Measurements from ENCODE around the gene KRTAP12-2.
"Not testable (repeated sequence)": the region's sequence is repeated elsewhere in the genome, so short reads cannot be mapped to it uniquely, and the experiment has no call there.

Gene KRTAP12-2

DNA sequence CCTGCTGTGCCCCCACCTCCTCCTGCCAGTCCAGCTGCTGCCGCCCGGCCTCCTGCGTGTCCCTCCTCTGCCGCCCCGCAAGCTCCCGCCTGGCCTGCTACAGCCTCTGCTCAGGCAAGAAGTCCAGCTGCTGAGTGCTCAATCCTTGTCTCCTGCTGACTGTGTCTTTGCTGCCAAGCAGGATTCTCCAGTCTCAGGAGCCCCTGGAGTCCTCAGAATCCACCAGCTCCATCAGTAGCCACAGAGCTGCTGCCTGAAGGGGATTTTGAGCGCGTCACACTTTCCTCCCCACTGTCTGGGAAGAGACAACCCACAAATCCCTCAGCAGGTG lies 19.5 kb downstream of the KRTAP12-2 start:
- TF ChIP-seq, protein P1, sequence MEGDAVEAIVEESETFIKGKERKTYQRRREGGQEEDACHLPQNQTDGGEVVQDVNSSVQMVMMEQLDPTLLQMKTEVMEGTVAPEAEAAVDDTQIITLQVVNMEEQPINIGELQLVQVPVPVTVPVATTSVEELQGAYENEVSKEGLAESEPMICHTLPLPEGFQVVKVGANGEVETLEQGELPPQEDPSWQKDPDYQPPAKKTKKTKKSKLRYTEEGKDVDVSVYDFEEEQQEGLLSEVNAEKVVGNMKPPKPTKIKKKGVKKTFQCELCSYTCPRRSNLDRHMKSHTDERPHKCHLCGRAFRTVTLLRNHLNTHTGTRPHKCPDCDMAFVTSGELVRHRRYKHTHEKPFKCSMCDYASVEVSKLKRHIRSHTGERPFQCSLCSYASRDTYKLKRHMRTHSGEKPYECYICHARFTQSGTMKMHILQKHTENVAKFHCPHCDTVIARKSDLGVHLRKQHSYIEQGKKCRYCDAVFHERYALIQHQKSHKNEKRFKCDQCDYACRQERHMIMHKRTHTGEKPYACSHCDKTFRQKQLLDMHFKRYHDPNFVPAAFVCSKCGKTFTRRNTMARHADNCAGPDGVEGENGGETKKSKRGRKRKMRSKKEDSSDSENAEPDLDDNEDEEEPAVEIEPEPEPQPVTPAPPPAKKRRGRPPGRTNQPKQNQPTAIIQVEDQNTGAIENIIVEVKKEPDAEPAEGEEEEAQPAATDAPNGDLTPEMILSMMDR (IDR thresholded peaks at IDR 0.05; ENCODE audit: low read length) = no peak
- TF ChIP-seq EZH2phosphoT487 (IDR thresholded peaks at IDR 0.05; ENCODE audit: low read length) = no peak
- TF ChIP-seq EZH2 (optimal IDR thresholded peaks at IDR 0.05; ENCODE audit: low read depth, low read length) = no peak
- DNase-seq = no peak

DNA sequence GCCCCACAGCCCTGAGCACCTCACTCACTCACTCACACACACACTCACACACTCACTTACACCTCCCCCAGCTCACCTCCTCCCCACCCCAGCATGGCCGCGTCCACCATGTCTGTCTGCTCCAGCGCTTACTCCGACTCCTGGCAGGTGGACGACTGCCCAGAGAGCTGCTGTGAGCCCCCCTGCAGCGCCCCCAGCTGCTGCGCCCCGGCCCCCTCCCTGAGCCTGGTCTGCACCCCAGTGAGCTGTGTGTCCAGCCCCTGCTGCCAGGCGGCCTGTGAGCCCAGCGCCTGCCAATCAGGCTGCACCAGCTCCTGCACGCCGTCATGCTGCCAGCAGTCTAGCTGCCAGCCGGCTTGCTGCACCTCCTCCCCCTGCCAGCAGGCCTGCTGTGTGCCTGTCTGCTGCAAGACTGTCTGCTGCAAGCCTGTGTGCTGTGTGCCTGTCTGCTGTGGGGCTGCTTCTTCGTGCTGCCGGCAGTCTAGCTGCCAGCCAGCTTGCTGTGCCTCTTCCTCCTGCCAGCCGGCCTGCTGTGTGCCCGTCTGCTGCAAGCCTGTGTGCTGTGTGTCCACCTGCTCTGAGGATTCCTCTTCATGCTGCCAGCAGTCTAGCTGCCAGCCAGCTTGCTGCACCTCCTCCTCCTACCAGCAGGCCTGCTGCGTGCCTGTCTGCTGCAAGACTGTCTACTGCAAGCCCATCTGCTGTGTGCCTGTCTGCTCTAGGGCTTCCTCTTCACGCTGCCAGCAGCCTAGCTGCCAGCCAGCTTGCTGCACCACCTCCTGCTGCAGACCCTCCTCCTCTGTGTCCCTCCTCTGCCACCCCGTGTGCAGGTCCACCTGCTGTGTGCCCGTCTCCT lies 20.1 kb downstream of the KRTAP12-2 start, which contains the start of gene KRTAP10-11:
Gene KRTAP10-11, plus strand, starts transcription at position 49 of the 856 bp plus-strand sequence. Its CDS starts 45 bp downstream, at position 94.
- H3K27me3 ChIP-seq (replicated peaks; ENCODE audit: insufficient read depth, low read length) = peaks cover 95% of the 10 kb centered on the region
- H3K9me3 ChIP-seq (replicated peaks; ENCODE audit: insufficient read depth, low read length); H3K36me3 ChIP-seq (replicated peaks; ENCODE audit: insufficient read depth, low read length); H3K4me2 ChIP-seq (ENCODE audit: low read depth, low read length); H4K20me1 ChIP-seq (ENCODE audit: insufficient read depth, low read length); H3K9ac ChIP-seq (ENCODE audit: low read length); H3F3A ChIP-seq (ENCODE audit: insufficient read depth, low read length); H3K9me2 ChIP-seq (replicated peaks; ENCODE audit: insufficient read depth, low read length); H3K4me1 ChIP-seq (ENCODE audit: low read length); H3K4me3 ChIP-seq (ENCODE audit: low read length); H3K79me2 ChIP-seq (ENCODE audit: low read length); H2AFZ ChIP-seq (ENCODE audit: low read length); H3K27ac ChIP-seq (ENCODE audit: low read length); DNase-seq: not testable (repeated sequence)

More for the DNA sequence above, 19.5 kb downstream of the KRTAP12-2 start:
- Histone ChIP-seq H3K27me3 (replicated peaks; ENCODE audit: insufficient read depth, low read length) (peaks cover 93% of the 10 kb centered on the region), H3K4me3 (ENCODE audit: low read length) (no peak overlapping the region), H3K9ac (ENCODE audit: low read length) (no peak overlapping the region), H3K4me2 (ENCODE audit: low read depth, low read length) (no peak overlapping the region), H2AFZ (ENCODE audit: low read length) (no peak overlapping the region), H3K36me3 (replicated peaks; ENCODE audit: insufficient read depth, low read length) (no peaks in the 10 kb centered on the region), H3K9me3 (replicated peaks; ENCODE audit: insufficient read depth, low read length) (no peaks in the 10 kb centered on the region; the same call in 1 of the 2 replicates), H3F3A (ENCODE audit: insufficient read depth, low read length) (no peaks in the 10 kb centered on the region), H3K27ac (ENCODE audit: low read length) (no peak overlapping the region), H3K79me2 (ENCODE audit: low read length) (no peaks in the 10 kb centered on the region), H4K20me1 (ENCODE audit: insufficient read depth, low read length) (no peaks in the 10 kb centered on the region), H3K9me2 (replicated peaks; ENCODE audit: insufficient read depth, low read length) (no peaks in the 10 kb centered on the region), H3K4me1 (ENCODE audit: low read length) (no peaks in the 10 kb centered on the region)

DNA sequence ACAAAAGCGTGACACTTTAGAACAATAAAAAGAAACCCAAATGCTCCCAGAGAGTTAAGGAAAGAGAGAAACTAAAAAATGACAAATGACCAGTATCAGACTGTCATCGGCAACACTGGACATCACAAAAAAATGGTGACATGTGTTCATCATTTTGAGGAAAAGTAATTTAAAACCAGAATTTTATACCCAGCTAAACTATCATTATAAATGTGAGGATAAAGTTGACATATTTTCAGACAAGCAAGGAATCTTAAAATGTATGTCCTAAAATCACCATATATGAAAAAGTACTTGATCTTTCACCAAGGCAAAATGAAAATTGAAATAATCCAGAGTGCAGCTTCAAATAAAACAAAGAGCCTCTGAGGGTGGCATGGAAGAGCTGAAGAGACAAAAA lies 21.8 kb downstream of the KRTAP12-2 start:
- H3K27ac ChIP-seq (ENCODE audit: low read length) = no peak overlapping the region
- H3K27me3 ChIP-seq (replicated peaks; ENCODE audit: insufficient read depth, low read length) = peaks cover 95% of the 10 kb centered on the region
- no peaks in the 10 kb centered on the region for H3K79me2 ChIP-seq (ENCODE audit: low read length)
- no peak overlapping the region for H3K4me2 ChIP-seq (ENCODE audit: low read depth, low read length)
- no peaks in the 10 kb centered on the region for H3K36me3 ChIP-seq (replicated peaks; ENCODE audit: insufficient read depth, low read length)
- H3K4me3 ChIP-seq (ENCODE audit: low read length) = no peak overlapping the region
- no peak overlapping the region for H3K9ac ChIP-seq (ENCODE audit: low read length)
- no peaks in the 10 kb centered on the region for H4K20me1 ChIP-seq (ENCODE audit: insufficient read depth, low read length)
- DNase-seq = no peak
- no peak overlapping the region for H2AFZ ChIP-seq (ENCODE audit: low read length)
- H3K9me2 ChIP-seq (replicated peaks; ENCODE audit: insufficient read depth, low read length) = no peaks in the 10 kb centered on the region
- no peak for TF ChIP-seq EZH2 (optimal IDR thresholded peaks at IDR 0.05; ENCODE audit: low read depth, low read length)
- TF ChIP-seq, protein P1 (IDR thresholded peaks at IDR 0.05; ENCODE audit: low read length) = no peak
- no peak for TF ChIP-seq EZH2phosphoT487 (IDR thresholded peaks at IDR 0.05; ENCODE audit: low read length)
- no peaks in the 10 kb centered on the region; the same call in 1 of the 2 replicates for H3K9me3 ChIP-seq (replicated peaks; ENCODE audit: insufficient read depth, low read length)
- H3K4me1 ChIP-seq (ENCODE audit: low read length) = no peaks in the 10 kb centered on the region
- H3F3A ChIP-seq (ENCODE audit: insufficient read depth, low read length) = no peaks in the 10 kb centered on the region

DNA sequence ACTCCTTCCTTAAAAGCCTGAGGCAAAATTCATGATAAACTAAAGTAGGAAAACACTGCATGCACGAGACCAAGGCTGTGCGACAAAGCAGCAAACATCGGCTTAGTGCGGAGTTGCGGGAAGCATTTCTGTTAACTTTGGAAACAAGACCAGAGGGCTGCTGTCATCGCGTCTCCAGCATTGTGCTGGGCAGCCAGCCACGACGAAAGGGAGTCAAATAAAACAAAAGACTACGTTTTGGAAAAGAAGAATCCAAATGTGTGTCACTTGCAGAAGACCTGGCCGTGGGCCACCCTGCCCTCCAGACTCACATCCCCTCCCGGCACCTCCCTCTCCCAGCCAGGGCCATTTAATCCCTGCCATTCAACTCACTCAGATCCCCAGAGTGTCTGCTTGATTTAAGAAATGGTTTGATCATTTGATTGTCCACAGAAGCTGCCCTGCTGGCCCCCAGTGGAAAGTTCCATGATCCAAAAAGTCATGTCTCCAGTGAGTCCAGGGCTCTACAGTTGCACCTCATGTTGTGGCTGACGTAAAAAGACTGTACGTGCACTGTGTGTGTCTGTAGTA lies 22.9 kb downstream of the KRTAP12-2 start:
- Histone ChIP-seq H3K4me3 (ENCODE audit: low read length) (no peak overlapping the region), H4K20me1 (ENCODE audit: insufficient read depth, low read length) (no peaks in the 10 kb centered on the region), H3K4me1 (ENCODE audit: low read length) (no peaks in the 10 kb centered on the region), H3K36me3 (replicated peaks; ENCODE audit: insufficient read depth, low read length) (no peaks in the 10 kb centered on the region), H3K79me2 (ENCODE audit: low read length) (no peaks in the 10 kb centered on the region), H2AFZ (ENCODE audit: low read length) (no peak overlapping the region), H3F3A (ENCODE audit: insufficient read depth, low read length) (no peaks in the 10 kb centered on the region), H3K4me2 (ENCODE audit: low read depth, low read length) (no peak overlapping the region), H3K27me3 (replicated peaks; ENCODE audit: insufficient read depth, low read length) (peaks cover 93% of the 10 kb centered on the region), H3K9me2 (replicated peaks; ENCODE audit: insufficient read depth, low read length) (no peaks in the 10 kb centered on the region), H3K9ac (ENCODE audit: low read length) (no peak overlapping the region), H3K27ac (ENCODE audit: low read length) (no peak overlapping the region), H3K9me3 (replicated peaks; ENCODE audit: insufficient read depth, low read length) (no peaks in the 10 kb centered on the region; the same call in 1 of the 2 replicates)
- DNase-seq = no peak
- TF ChIP-seq EZH2 (optimal IDR thresholded peaks at IDR 0.05; ENCODE audit: low read depth, low read length) (no peak), EZH2phosphoT487 (IDR thresholded peaks at IDR 0.05; ENCODE audit: low read length) (no peak)
- TF ChIP-seq, protein P1 (IDR thresholded peaks at IDR 0.05; ENCODE audit: low read length) = no peak

All from MM.1S (cell line).